Measurements from ENCODE around the gene BTG4.

DNA sequence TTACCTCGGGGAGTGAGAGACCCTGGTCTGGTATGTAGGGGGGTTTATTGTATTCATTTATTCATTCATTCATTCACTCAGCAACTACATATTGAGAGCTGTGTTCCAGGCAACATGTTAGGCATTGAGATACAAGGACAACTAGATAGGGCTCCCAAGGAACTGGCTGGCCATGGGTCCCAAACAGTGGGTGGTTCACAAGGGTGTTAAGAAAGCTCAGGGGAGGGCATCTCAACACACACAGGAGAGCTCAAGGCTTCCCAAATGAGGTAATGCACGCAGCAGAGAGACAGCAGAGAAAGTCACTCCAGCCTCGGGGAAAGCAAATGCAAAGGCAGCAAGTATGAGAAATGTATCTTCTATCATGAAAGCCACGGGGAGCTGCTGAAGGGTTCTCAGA, 51.8 kb downstream of the BTG4 start:
- no peak for TF ChIP-seq POLR2A (IDR thresholded peaks at IDR 0.05)
- TF ChIP-seq, protein P1, sequence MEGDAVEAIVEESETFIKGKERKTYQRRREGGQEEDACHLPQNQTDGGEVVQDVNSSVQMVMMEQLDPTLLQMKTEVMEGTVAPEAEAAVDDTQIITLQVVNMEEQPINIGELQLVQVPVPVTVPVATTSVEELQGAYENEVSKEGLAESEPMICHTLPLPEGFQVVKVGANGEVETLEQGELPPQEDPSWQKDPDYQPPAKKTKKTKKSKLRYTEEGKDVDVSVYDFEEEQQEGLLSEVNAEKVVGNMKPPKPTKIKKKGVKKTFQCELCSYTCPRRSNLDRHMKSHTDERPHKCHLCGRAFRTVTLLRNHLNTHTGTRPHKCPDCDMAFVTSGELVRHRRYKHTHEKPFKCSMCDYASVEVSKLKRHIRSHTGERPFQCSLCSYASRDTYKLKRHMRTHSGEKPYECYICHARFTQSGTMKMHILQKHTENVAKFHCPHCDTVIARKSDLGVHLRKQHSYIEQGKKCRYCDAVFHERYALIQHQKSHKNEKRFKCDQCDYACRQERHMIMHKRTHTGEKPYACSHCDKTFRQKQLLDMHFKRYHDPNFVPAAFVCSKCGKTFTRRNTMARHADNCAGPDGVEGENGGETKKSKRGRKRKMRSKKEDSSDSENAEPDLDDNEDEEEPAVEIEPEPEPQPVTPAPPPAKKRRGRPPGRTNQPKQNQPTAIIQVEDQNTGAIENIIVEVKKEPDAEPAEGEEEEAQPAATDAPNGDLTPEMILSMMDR (IDR thresholded peaks at IDR 0.05), result no peak

All from upper lobe of left lung (tissue), 4 donors.